A549 (cell line): ENCODE results near the gene KCNIP3.

ENCODE experiments used
- BCL3 ChIP-seq: fragments of >200 bp; sonication (Bioruptor Twin); formaldehyde crosslinking; IDR thresholded peaks from 3 replicates; pipeline ENCODE4 v1.6.1; 2016
- CEBPB ChIP-seq, 2 experiments: fragments of >200 bp in 1 of 2; sonication (Bioruptor Twin) in 1 of 2; formaldehyde crosslinking in 1 of 2; IDR thresholded peaks; 2 replicates each; pipeline ENCODE4 v1.6.1; 2012 to 2016
- CHD2 ChIP-seq: fragments of 150-350 bp; IDR thresholded peaks from 2 replicates; pipeline ENCODE4 v1.6.1; 2014; ENCODE audit warnings: low read length; ENCODE audit not compliant: partially characterized antibody
- CTCF ChIP-seq: fragments of >200 bp; sonication (Bioruptor Twin); formaldehyde crosslinking; IDR thresholded peaks from 3 replicates; pipeline ENCODE4 v1.5.1; 2016
- EHMT2 ChIP-seq: fragments of 200-600 bp; sonication (generic); IDR thresholded peaks from 2 replicates; pipeline ENCODE4 v1.6.1; 2016; ENCODE audit warnings: antibody characterized with exemption, low read depth, mild to moderate bottlenecking, moderate library complexity
- EP300 ChIP-seq, 2 experiments: fragments of >200 bp; sonication (Bioruptor Twin); formaldehyde crosslinking; IDR thresholded peaks; 2 replicates in 1 of 2; 3 replicates in 1 of 2; pipeline ENCODE4 v1.6.1; 2016 to 2017
- KDM1A ChIP-seq: fragments of 200-600 bp; sonication (generic); IDR thresholded peaks from 2 replicates; pipeline ENCODE4 v1.6.1; 2016; ENCODE audit warnings: low read depth, mild to moderate bottlenecking
- MAFK ChIP-seq: fragments of 450-650 bp; IDR thresholded peaks from 2 replicates; pipeline ENCODE4 v1.6.1; 2014; ENCODE audit not compliant: partially characterized antibody
- MAZ ChIP-seq: fragments of 150-350 bp; IDR thresholded peaks from 2 replicates; pipeline ENCODE4 v1.6.1; 2014; ENCODE audit warnings: antibody characterized with exemption, low read depth, low read length, borderline replicate concordance
- NFE2L2 ChIP-seq: fragments of 150-350 bp; conservative IDR thresholded peaks from 2 replicates; pipeline ENCODE4 v1.6.1; 2014; ENCODE audit warnings: low read length
- POLR2A ChIP-seq: IDR thresholded peaks from 2 replicates; pipeline ENCODE4 v1.6.1; 2012; ENCODE audit warnings: mild to moderate bottlenecking, low read length
- RAD21 ChIP-seq, 2 experiments: fragments of >200 bp in 1 of 2; sonication (Bioruptor Twin) in 1 of 2; formaldehyde crosslinking in 1 of 2; IDR thresholded peaks in 1 of 2; conservative IDR thresholded peaks in 1 of 2; 2 replicates in 1 of 2; 3 replicates in 1 of 2; pipeline ENCODE4 v1.6.1; 2012 to 2018; ENCODE audit warnings: inconsistent platforms in 1 of 2
- RARB ChIP-seq: fragments of 250-450 bp; sonication (Bioruptor Pico); IDR thresholded peaks from 2 replicates; pipeline ENCODE4 v1.8.0; 2021; ENCODE audit warnings: mild to moderate bottlenecking, moderate library complexity
- USF2 ChIP-seq: fragments of 450-650 bp; IDR thresholded peaks from 2 replicates; pipeline ENCODE4 v1.6.1; 2014; ENCODE audit warnings: antibody characterized with exemption

DNA sequence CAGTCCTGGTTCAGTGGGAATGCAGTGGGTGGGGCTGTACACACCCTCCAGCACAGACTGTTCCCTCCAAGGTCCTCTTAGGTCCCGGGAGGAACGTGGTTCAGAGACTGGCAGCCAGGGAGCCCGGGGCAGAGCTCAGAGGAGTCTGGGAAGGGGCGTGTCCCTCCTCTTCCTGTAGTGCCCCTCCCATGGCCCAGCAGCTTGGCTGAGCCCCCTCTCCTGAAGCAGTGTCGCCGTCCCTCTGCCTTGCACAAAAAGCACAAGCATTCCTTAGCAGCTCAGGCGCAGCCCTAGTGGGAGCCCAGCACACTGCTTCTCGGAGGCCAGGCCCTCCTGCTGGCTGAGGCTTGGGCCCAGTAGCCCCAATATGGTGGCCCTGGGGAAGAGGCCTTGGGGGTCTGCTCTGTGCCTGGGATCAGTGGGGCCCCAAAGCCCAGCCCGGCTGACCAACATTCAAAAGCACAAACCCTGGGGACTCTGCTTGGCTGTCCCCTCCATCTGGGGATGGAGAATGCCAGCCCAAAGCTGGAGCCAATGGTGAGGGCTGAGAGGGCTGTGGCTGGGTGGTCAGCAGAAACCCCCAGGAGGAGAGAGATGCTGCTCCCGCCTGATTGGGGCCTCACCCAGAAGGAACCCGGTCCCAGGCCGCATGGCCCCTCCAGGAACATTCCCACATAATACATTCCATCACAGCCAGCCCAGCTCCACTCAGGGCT lies 87.9 kb downstream of the KCNIP3 start:
- TF ChIP-seq CTCF (no peak), USF2 (no peak), KDM1A (no peak), POLR2A (no peak), MAZ (no peak), MAFK (no peak), RARB (CRISPR knock-in tag) (no peak), RAD21 (conservative IDR thresholded peaks at IDR 0.05 in 1 of 2, IDR thresholded peaks at IDR 0.05 in 1 of 2) (no peak), CEBPB (IDR thresholded peaks at IDR 0.05) (no peak), EP300 (IDR thresholded peaks at IDR 0.05) (no peak), EHMT2 (no peak), NFE2L2 (no peak), CHD2 (no peak), BCL3 (no peak)
